Right atrium auricular region (tissue), 2 donors: ENCODE data around the gene EIF2B1. TPM values are rescaled to one million over a fixed set of nuclear protein-coding genes. Genes with fewer than 3 reads are reported as not detected.

Experiments used
- DNase-seq: peaks from one replicate; pipeline ENCODE4 v3.0.0-alpha.2; 2019; ENCODE audit warnings: low spot score
- H3K27ac ChIP-seq, 2 donors: fragments of 200-600 bp; sonication (generic); 1 replicate in 1 of 2; 2 replicates in 1 of 2; pipeline ENCODE4 v1.5.1; 2016 to 2019
- H3K27me3 ChIP-seq, 2 donors: fragments of 200-600 bp; sonication (generic); one replicate each; pipeline versions ENCODE4 v1.5.1 to v1.6.0; 2017 to 2019
- H3K36me3 ChIP-seq: fragments of 200-600 bp; sonication (generic); one replicate; pipeline ENCODE4 v1.5.1; 2016
- H3K4me1 ChIP-seq, 2 donors: fragments of 200-600 bp; sonication (generic); one replicate each; pipeline versions ENCODE4 v1.5.1 to v1.6.0; 2017 to 2019
- H3K4me3 ChIP-seq, 2 donors: fragments of 200-600 bp; sonication (generic); 1 replicate in 1 of 2; 2 replicates in 1 of 2; pipeline ENCODE4 v1.5.1; 2017 to 2019; ENCODE audit warnings: mild to moderate bottlenecking in 1 of 2, moderate library complexity in 1 of 2
- H3K9me3 ChIP-seq, 2 donors: fragments of 200-600 bp; sonication (generic); one replicate each; pipeline ENCODE4 v1.5.1; 2019
- CTCF ChIP-seq, 2 donors: fragments of 200-600 bp; sonication (generic); IDR thresholded peaks; one replicate each; pipeline ENCODE4 v1.5.1; 2019; ENCODE audit warnings: antibody characterized with exemption in 2 of 2
- total RNA-seq, 2 donors: library from RNA; depleted of rRNA; stranded (reverse); fragments of >200 nt; gene quantifications; one replicate each; pipeline ENCODE4 v1.1.0, GENCODE V29; 2016

EIF2B1 gene
- total RNA-seq, 2 donors from 2014 or later, result 60.0 to 65.9 TPM

GRCh38 chr12:123656392-123656791 lies 22.9 kb upstream of the EIF2B1 start:
- Histone ChIP-seq H3K36me3 (peaks cover 13% of the 10 kb centered on the region), H3K4me3 (no peak overlapping the region), H3K27me3 (no peaks in the 10 kb centered on the region), H3K27ac (peak overlapping the region in 1 of 2 donors; percentile 8), H3K9me3 (no peaks in the 10 kb centered on the region), H3K4me1 (no peaks in the 10 kb centered on the region)
- no peak for TF ChIP-seq CTCF (IDR thresholded peaks at IDR 0.05)
- DNase-seq, result no peak

GRCh38 chr12:123655420-123655819 lies 21.9 kb upstream of the EIF2B1 start:
- Histone ChIP-seq H3K9me3 (no peaks in the 10 kb centered on the region), H3K4me3 (no peak overlapping the region), H3K27ac (peak overlapping the region in 1 of 2 donors; percentile 8), H3K36me3 (peaks cover 21% of the 10 kb centered on the region), H3K4me1 (no peaks in the 10 kb centered on the region), H3K27me3 (no peaks in the 10 kb centered on the region)
- TF ChIP-seq CTCF (IDR thresholded peaks at IDR 0.05), result no peak
- DNase-seq, result no peak

- no peak for DNase-seq
- Histone ChIP-seq H3K4me1 (no peaks in the 10 kb centered on the region), H3K36me3 (peaks cover 21% of the 10 kb centered on the region), H3K27ac (no peak overlapping the region), H3K9me3 (no peaks in the 10 kb centered on the region), H3K27me3 (no peaks in the 10 kb centered on the region), H3K4me3 (no peak overlapping the region)
- TF ChIP-seq CTCF (IDR thresholded peaks at IDR 0.05), result no peak
These were observed 20.7 kb upstream of the EIF2B1 start for GRCh38 chr12:123654129-123654701.

GRCh38 chr12:123648401-123648800 lies 14.9 kb upstream of the EIF2B1 start:
- no peaks in the 10 kb centered on the region for H3K27me3 ChIP-seq
- peaks cover 40% of the 10 kb centered on the region for H3K36me3 ChIP-seq
- H3K9me3 ChIP-seq, result no peaks in the 10 kb centered on the region
- no peak for DNase-seq
- no peaks in the 10 kb centered on the region for H3K4me1 ChIP-seq
- TF ChIP-seq CTCF (IDR thresholded peaks at IDR 0.05), result no peak
- no peak overlapping the region for H3K4me3 ChIP-seq
- H3K27ac ChIP-seq, result no peak overlapping the region

GRCh38 chr12:123645878-123646277 lies 12.4 kb upstream of the EIF2B1 start:
- TF ChIP-seq CTCF (IDR thresholded peaks at IDR 0.05), result no peak
- no peak for DNase-seq
- Histone ChIP-seq H3K36me3 (peaks cover 22% of the 10 kb centered on the region), H3K4me1 (no peaks in the 10 kb centered on the region), H3K4me3 (no peak overlapping the region), H3K27ac (no peak overlapping the region), H3K27me3 (no peaks in the 10 kb centered on the region), H3K9me3 (no peaks in the 10 kb centered on the region)

GRCh38 chr12:123645380-123645779 lies 11.9 kb upstream of the EIF2B1 start:
- H3K27me3 ChIP-seq, result no peaks in the 10 kb centered on the region
- no peak for TF ChIP-seq CTCF (IDR thresholded peaks at IDR 0.05)
- no peak overlapping the region for H3K27ac ChIP-seq
- H3K4me1 ChIP-seq, result no peaks in the 10 kb centered on the region
- H3K36me3 ChIP-seq, result peaks cover 20% of the 10 kb centered on the region
- DNase-seq, result no peak
- H3K4me3 ChIP-seq, result no peak overlapping the region
- H3K9me3 ChIP-seq, result no peaks in the 10 kb centered on the region
